PC-9 (cell line): ENCODE measurements around the gene RXRA. TPM values are rescaled to one million over a fixed set of nuclear protein-coding genes. Genes with fewer than 3 reads are reported as not detected.

Source experiments
- BruUV-seq: library from RNA; stranded (reverse); fragments of 400-500 nt; replicated peaks from 2 replicates; lab custom pipeline; 2021; lab: Mats Ljungman, UMichigan
- CTCF ChIA-PET: fragments of 300-600 bp; sonication (Branson Sonifier 250); formaldehyde crosslinking; loops from one replicate; lab custom pipeline; 2022; ENCODE audit warnings: antibody characterized with exemption; lab: Charles Lee
- POLR2A ChIA-PET: fragments of 300-600 bp; sonication (Branson Sonifier 250); formaldehyde crosslinking; loops from one replicate; lab custom pipeline; 2022; ENCODE audit warnings: antibody characterized with exemption; ENCODE audit not compliant: unreplicated experiment; lab: Charles Lee
- DNase-seq, 2 experiments: peaks; one replicate each; pipeline versions ENCODE4 v3.0.0 to v3.0.0-alpha.2; 2015 to 2022; ENCODE audit warnings: mixed read lengths in 1 of 2
- H2AFZ ChIP-seq: fragments of 200-600 bp; sonication (generic); 2 replicates; pipeline ENCODE4 v1.8.1; 2017; ENCODE audit warnings: antibody characterized with exemption
- H3F3A ChIP-seq: fragments of 200-600 bp; sonication (generic); 2 replicates; pipeline ENCODE4 v1.8.1; 2017; ENCODE audit warnings: antibody characterized with exemption, mild to moderate bottlenecking, low read depth; ENCODE audit not compliant: insufficient read depth
- H3K27ac ChIP-seq: fragments of 200-600 bp; sonication (generic); 2 replicates; pipeline ENCODE4 v1.6.1; 2016; ENCODE audit warnings: mixed run types
- H3K27me3 ChIP-seq: fragments of 200-600 bp; sonication (generic); 2 replicates; pipeline ENCODE4 v1.6.1; 2016; ENCODE audit warnings: low read depth, mixed run types; ENCODE audit not compliant: insufficient read depth
- H3K36me3 ChIP-seq: fragments of 200-600 bp; sonication (generic); 2 replicates; pipeline ENCODE4 v1.6.1; 2016; ENCODE audit warnings: low read depth, mixed run types
- H3K4me1 ChIP-seq: fragments of 200-600 bp; sonication (generic); replicated peaks from 2 replicates; pipeline ENCODE4 v1.6.1; 2016; ENCODE audit warnings: mixed run types; ENCODE audit not compliant: insufficient read depth
- H3K4me2 ChIP-seq: fragments of 200-600 bp; sonication (generic); 2 replicates; pipeline ENCODE4 v1.6.1; 2017; ENCODE audit warnings: mixed run types
- H3K4me3 ChIP-seq: fragments of 200-600 bp; sonication (generic); 2 replicates; pipeline ENCODE4 v1.6.1; 2016; ENCODE audit warnings: mixed run types
- H3K79me2 ChIP-seq: fragments of 200-600 bp; sonication (generic); 2 replicates; pipeline ENCODE4 v1.6.1; 2017; ENCODE audit warnings: low read depth, mixed run types
- H3K9me2 ChIP-seq: fragments of 200-600 bp; sonication (generic); 2 replicates; pipeline ENCODE4 v1.8.1; 2017; ENCODE audit warnings: mild to moderate bottlenecking; ENCODE audit not compliant: insufficient read depth
- H3K9me3 ChIP-seq: fragments of 200-600 bp; sonication (generic); 2 replicates; pipeline ENCODE4 v1.8.1; 2016; ENCODE audit warnings: low read depth; ENCODE audit not compliant: insufficient read depth
- H4K20me1 ChIP-seq: fragments of 200-600 bp; sonication (generic); 2 replicates; pipeline ENCODE4 v1.8.1; 2017; ENCODE audit not compliant: insufficient read depth
- EZH2 ChIP-seq: fragments of 200-600 bp; sonication (generic); IDR thresholded peaks from 2 replicates; pipeline ENCODE4 v1.8.0; 2017; ENCODE audit warnings: antibody characterized with exemption, low read depth
- intact Hi-C: fragments of 100-400 bp; cut with micrococcal nuclease; formaldehyde crosslinking; loops from one replicate; pipeline ENCODE4 v1.10.0; 2022; ENCODE audit not compliant: unreplicated experiment
- total RNA-seq: library from RNA; stranded (reverse); gene quantifications from 2 replicates; pipeline ENCODE4 v1.2.3, GENCODE V29; 2021
- TF ChIP-seq, protein P1 (sequence below): fragments of 200-600 bp; sonication (generic); conservative IDR thresholded peaks from 2 replicates; pipeline ENCODE4 v1.6.1; 2017; ENCODE audit warnings: mixed run types, antibody characterized with exemption, mild to moderate bottlenecking, moderate library complexity

The RXRA gene
- total RNA-seq, 1 experiment from 2014 or later, result 146 TPM

DNA sequence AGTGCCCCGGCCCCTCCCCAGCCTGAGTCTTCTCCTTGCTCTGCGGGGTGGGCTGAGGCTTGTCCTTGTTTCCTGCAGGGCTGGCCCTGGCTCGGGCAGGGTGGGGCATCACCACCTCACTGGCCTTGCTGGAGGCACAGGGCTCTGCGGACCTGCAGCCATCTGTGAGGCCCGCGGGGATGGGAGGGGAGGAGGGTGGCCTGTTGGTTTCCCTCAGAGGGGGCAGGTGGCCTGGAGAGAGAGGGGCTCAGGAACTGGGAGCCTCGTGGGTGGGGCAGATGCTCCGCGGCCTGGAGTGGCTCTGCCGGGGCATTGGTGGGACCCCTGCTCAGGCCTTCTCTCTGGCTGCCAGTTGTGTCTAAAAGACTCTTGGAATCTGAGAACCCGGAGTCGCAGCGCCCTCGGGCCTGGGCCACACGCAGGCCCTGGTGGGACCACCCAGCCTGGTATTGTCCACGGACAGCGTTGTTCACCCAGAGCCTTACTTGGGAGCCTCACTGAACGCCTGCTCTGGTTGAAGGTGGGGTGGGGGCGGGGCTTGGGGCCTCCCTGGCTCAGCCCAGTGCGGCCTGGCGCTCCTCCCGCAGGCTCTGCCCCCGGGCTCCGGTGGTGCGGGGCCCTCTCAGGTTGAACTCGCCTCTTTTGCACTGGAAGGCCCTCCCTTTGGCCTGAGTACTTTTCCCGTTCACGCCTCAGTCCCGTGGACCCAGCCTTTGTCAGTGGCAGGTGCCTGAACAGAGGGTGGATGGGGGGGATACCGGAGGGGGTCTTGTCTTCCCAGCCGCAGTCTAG, 111.3 kb downstream of the RXRA start:
- intact Hi-C loops, result no loop called here
- Histone ChIP-seq H3K4me3 (no peak overlapping the region), H3F3A (peaks cover 18% of the 10 kb centered on the region; the same call in 1 of the 2 replicates), H3K9me2 (no peaks in the 10 kb centered on the region), H3K27ac (no peak overlapping the region), H3K4me2 (no peak overlapping the region), H3K4me1 (no peaks in the 10 kb centered on the region), H3K27me3 (no peaks in the 10 kb centered on the region), H3K79me2 (no peaks in the 10 kb centered on the region), H4K20me1 (peaks cover 12% of the 10 kb centered on the region; the same call in 1 of the 2 replicates), H3K36me3 (peaks cover 6% of the 10 kb centered on the region; the same call in 1 of the 2 replicates), H2AFZ (no peak overlapping the region), H3K9me3 (no peaks in the 10 kb centered on the region)
- TF ChIP-seq EZH2, result no peak
- TF ChIP-seq, protein P1, sequence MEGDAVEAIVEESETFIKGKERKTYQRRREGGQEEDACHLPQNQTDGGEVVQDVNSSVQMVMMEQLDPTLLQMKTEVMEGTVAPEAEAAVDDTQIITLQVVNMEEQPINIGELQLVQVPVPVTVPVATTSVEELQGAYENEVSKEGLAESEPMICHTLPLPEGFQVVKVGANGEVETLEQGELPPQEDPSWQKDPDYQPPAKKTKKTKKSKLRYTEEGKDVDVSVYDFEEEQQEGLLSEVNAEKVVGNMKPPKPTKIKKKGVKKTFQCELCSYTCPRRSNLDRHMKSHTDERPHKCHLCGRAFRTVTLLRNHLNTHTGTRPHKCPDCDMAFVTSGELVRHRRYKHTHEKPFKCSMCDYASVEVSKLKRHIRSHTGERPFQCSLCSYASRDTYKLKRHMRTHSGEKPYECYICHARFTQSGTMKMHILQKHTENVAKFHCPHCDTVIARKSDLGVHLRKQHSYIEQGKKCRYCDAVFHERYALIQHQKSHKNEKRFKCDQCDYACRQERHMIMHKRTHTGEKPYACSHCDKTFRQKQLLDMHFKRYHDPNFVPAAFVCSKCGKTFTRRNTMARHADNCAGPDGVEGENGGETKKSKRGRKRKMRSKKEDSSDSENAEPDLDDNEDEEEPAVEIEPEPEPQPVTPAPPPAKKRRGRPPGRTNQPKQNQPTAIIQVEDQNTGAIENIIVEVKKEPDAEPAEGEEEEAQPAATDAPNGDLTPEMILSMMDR, result no peak
- no TSS peak for BruUV-seq
- ChIA-PET CTCF (no interaction called here), POLR2A (no interaction called here)
- no peak for DNase-seq

DNA sequence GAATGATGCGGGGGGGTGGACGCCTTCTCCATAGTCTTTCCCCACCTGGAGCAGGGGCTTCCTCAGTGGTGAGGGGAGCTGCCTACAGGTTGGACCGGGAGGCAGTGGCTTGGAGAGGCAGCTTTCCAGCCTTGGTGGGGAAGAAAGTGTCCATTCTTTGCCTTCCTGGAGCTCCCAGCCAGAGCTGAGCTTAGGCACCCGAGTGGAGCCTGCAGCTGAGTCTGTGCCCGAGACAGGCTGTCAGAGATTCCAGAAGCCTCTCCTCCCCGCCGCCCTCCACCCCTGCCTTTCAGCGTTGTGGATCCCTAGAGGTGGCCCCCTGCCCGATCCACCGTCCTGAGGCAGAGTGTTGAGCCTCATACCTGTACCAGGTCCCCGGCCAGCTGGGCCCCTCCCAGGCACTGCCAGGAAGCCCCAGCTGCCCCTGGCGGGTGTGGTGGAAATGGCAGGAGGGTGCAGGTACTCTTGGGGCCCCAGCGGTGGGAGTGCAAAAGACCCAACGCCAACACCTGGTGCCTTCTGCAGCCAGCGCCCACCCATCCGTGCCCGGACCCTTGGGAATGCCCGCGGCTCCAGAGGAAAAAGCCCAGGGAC, 112.0 kb downstream of the RXRA start:
- intact Hi-C loops, result no loop called here
- POLR2A ChIA-PET, result no interaction called here

DNA sequence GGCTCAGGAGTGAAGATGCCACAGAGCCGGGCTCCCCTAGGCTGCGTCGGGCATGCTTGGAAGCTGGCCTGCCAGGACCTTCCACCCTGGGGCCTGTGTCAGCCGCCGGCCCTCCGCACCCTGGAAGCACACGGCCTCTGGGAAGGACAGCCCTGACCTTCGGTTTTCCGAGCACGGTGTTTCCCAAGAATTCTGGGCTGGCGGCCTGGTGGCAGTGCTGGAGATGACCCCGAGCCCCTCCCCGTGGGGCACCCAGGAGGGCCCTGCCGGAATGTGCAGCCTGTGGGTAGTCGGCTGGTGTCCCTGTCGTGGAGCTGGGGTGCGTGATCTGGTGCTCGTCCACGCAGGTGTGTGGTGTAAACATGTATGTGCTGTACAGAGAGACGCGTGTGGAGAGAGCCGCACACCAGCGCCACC, 113.1 kb downstream of the RXRA start:
- H3K27me3 ChIP-seq, result no peaks in the 10 kb centered on the region
- no peak overlapping the region for H2AFZ ChIP-seq
- no peak overlapping the region for H3K27ac ChIP-seq
- ChIA-PET CTCF (no interaction called here), POLR2A (no interaction called here)
- H4K20me1 ChIP-seq, result peaks cover 12% of the 10 kb centered on the region; the same call in 1 of the 2 replicates
- no peak overlapping the region for H3K4me3 ChIP-seq
- H3K9me2 ChIP-seq, result no peaks in the 10 kb centered on the region
- no peak for DNase-seq
- H3K9me3 ChIP-seq, result no peaks in the 10 kb centered on the region
- peaks cover 6% of the 10 kb centered on the region for H3K4me1 ChIP-seq
- H3F3A ChIP-seq, result peaks cover 23% of the 10 kb centered on the region
- BruUV-seq, result no TSS peak
- TF ChIP-seq, protein P1, result no peak
- TF ChIP-seq EZH2, result no peak
- intact Hi-C loops, result no loop called here
- no peak overlapping the region for H3K4me2 ChIP-seq
- no peaks in the 10 kb centered on the region for H3K79me2 ChIP-seq
- peaks cover under 1% of the 10 kb centered on the region; the same call in 1 of the 2 replicates for H3K36me3 ChIP-seq

More for the DNA sequence above, 112.0 kb downstream of the RXRA start:
- H4K20me1 ChIP-seq, result peaks cover 12% of the 10 kb centered on the region; the same call in 1 of the 2 replicates
- H3K4me1 ChIP-seq, result no peaks in the 10 kb centered on the region
- no peak for TF ChIP-seq EZH2
- TF ChIP-seq, protein P1, result no peak
- CTCF ChIA-PET, result no interaction called here
- H2AFZ ChIP-seq, result no peak overlapping the region
- H3K4me2 ChIP-seq, result no peak overlapping the region
- no peaks in the 10 kb centered on the region for H3K27me3 ChIP-seq
- H3K4me3 ChIP-seq, result no peak overlapping the region
- no peaks in the 10 kb centered on the region for H3K9me3 ChIP-seq
- peaks cover 18% of the 10 kb centered on the region; the same call in 1 of the 2 replicates for H3F3A ChIP-seq
- no TSS peak for BruUV-seq
- H3K9me2 ChIP-seq, result no peaks in the 10 kb centered on the region
- peaks cover 6% of the 10 kb centered on the region; the same call in 1 of the 2 replicates for H3K36me3 ChIP-seq
- H3K27ac ChIP-seq, result no peak overlapping the region
- H3K79me2 ChIP-seq, result no peaks in the 10 kb centered on the region
- no peak for DNase-seq
